T follicular helper cell (primary cell): ENCODE results near the gene NXF1.
"Not testable (repeated sequence)": the region's sequence is repeated elsewhere in the genome, so short reads cannot be mapped to it uniquely, and the experiment has no call there.

Experiments used
- DNase-seq: peaks from one replicate; pipeline ENCODE4 v3.0.0-alpha.2; 2020; ENCODE audit warnings: low read depth
- total RNA-seq, 2 experiments: gene quantifications; one replicate each; lab custom pipeline; 2026; lab: John Stamatoyannopoulos, UW

Gene NXF1
- total RNA-seq = 149 to 166 reads per million in 2 experiments

GRCh38 chr11:62805076-62805892 lies at the start of gene NXF1:
TSS of gene NXF1 (minus strand) at chr11:62805440. CDS start at chr11:62805356, 84 bp downstream.
- DNase-seq = peak; percentile 92

- DNase-seq = no peak
These were observed 49.0 kb upstream of the NXF1 start for GRCh38 chr11:62854013-62854824.

GRCh38 chr11:62853279-62853965 lies 48.2 kb upstream of the NXF1 start:
- DNase-seq = no peak

GRCh38 chr11:62852523-62853188 lies 47.4 kb upstream of the NXF1 start:
- no peak for DNase-seq

- no peak for DNase-seq
These were observed 46.7 kb upstream of the NXF1 start for GRCh38 chr11:62851807-62852522.

GRCh38 chr11:62850911-62851806 lies 45.9 kb upstream of the NXF1 start:
- DNase-seq = no peak

GRCh38 chr11:62847767-62848314 lies 42.6 kb upstream of the NXF1 start:
- DNase-seq = no peak

- DNase-seq = no peak
These were observed 40.9 kb upstream of the NXF1 start for GRCh38 chr11:62846177-62846576.

- DNase-seq = no peak
These were observed 38.9 kb upstream of the NXF1 start for GRCh38 chr11:62844154-62844553.

GRCh38 chr11:62843466-62843865 lies 38.2 kb upstream of the NXF1 start:
- no peak for DNase-seq

GRCh38 chr11:62842891-62843290 lies 37.7 kb upstream of the NXF1 start:
- not testable (repeated sequence) for DNase-seq

GRCh38 chr11:62842171-62842741 lies 37.0 kb upstream of the NXF1 start:
- no peak for DNase-seq

GRCh38 chr11:62841361-62842170 lies 36.3 kb upstream of the NXF1 start:
- peak; percentile 78 for DNase-seq

- peak; percentile 68 for DNase-seq
These were observed 35.6 kb upstream of the NXF1 start for GRCh38 chr11:62840721-62841360.

GRCh38 chr11:62839050-62839945 lies 34.1 kb upstream of the NXF1 start, which contains the start of gene WDR74:
TSS of gene WDR74 (minus strand) at chr11:62839590. CDS start at chr11:62839570, 20 bp downstream.
- DNase-seq = peak; percentile 91

- DNase-seq = no peak
These were observed 30.1 kb upstream of the NXF1 start for GRCh38 chr11:62835336-62835735.
